HepG2 (cell line): ENCODE data around the gene ATG13. TPM values are rescaled to one million over a fixed set of nuclear protein-coding genes. Genes with fewer than 3 reads are reported as not detected.

ENCODE experiments used
- ATAC-seq: fragments of 200-7000 bp; cut with Tn5 transposase; 3 replicates; pipeline ENCODE4 v1.9.1; 2020; ENCODE audit warnings: mild to moderate bottlenecking, moderate library complexity
- BruUV-seq: library from RNA; stranded (reverse); fragments of 400-500 nt; replicated peaks from 2 replicates; lab custom pipeline; 2021; lab: Mats Ljungman, UMichigan
- CTCF ChIA-PET: fragments of 300-600 bp; formaldehyde crosslinking; extraction: SDS; loops from one replicate; lab custom pipeline; 2021; ENCODE audit warnings: low total read pairs, inconsistent platforms, low intra/inter-chr PET ratio; lab: Yijun Ruan, JAX
- POLR2A ChIA-PET: fragments of 350-600 bp; sonication (Branson Sonifier 250); formaldehyde crosslinking; loops from one replicate; lab custom pipeline; 2020; ENCODE audit warnings: antibody characterized with exemption, inconsistent platforms; lab: Yijun Ruan, JAX
- DNase-seq: peaks from one replicate; pipeline ENCODE4 v3.0.0-alpha.2; 2015; ENCODE audit warnings: low spot score
- FAIRE-seq: peaks from 3 replicates; lab custom pipeline; 2011; peaks lifted over from hg19 to GRCh38; lab: Jason Lieb, UNC
- H2AFZ ChIP-seq: one replicate; pipeline ENCODE4 v1.6.1; 2011; ENCODE audit warnings: low read length, inconsistent platforms
- H3K27ac ChIP-seq: fragments of 300-600 bp; 3 replicates; pipeline ENCODE4 v1.8.0; 2011; ENCODE audit warnings: mixed run types, mild to moderate bottlenecking, mixed read lengths, low read length, inconsistent platforms; ENCODE audit not compliant: insufficient read depth; ENCODE audit errors: extremely low read length
- H3K27me3 ChIP-seq, 2 experiments: fragments of 200-600 bp in 1 of 2; 2 replicates in 1 of 2; 3 replicates in 1 of 2; pipeline versions ENCODE4 v1.6.0 to v1.8.0; 2011; ENCODE audit warnings: low read length in 2 of 2, mild to moderate bottlenecking in 2 of 2, moderate library complexity in 2 of 2, inconsistent platforms in 1 of 2; ENCODE audit not compliant: insufficient read depth in 2 of 2, control insufficient read depth in 1 of 2
- H3K36me3 ChIP-seq, 2 experiments: fragments of 200-600 bp in 1 of 2; replicated peaks in 1 of 2; 2 replicates in 1 of 2; 3 replicates in 1 of 2; pipeline versions ENCODE4 v1.5.1 to v1.8.0; 2011; ENCODE audit warnings: low read length in 2 of 2, inconsistent platforms in 1 of 2; ENCODE audit not compliant: insufficient read depth in 2 of 2, control insufficient read depth in 1 of 2
- H3K4me1 ChIP-seq: 2 replicates; pipeline ENCODE4 v1.5.1; 2012; ENCODE audit warnings: low read length, inconsistent platforms; ENCODE audit not compliant: insufficient read depth
- H3K4me2 ChIP-seq: 2 replicates; pipeline ENCODE4 v1.6.0; 2011; ENCODE audit warnings: low read depth, low read length, inconsistent platforms
- H3K4me3 ChIP-seq, 3 experiments: fragments of 200-600 bp in 1 of 3; sonication (generic), shearing (Covaris generic) in 1 of 3; replicated peaks in 1 of 3; 2 replicates each; pipeline ENCODE4 v1.5.1; 2011 to 2016; ENCODE audit warnings: low read length in 3 of 3, inconsistent platforms in 2 of 3, low read depth in 2 of 3, mild to moderate bottlenecking in 2 of 3, control low read depth in 1 of 3, mixed read lengths in 1 of 3; ENCODE audit not compliant: insufficient read depth in 1 of 3
- H3K79me2 ChIP-seq: one replicate; pipeline ENCODE4 v1.6.1; 2011; ENCODE audit warnings: low read length, inconsistent platforms; ENCODE audit not compliant: insufficient read depth
- H3K9ac ChIP-seq: 2 replicates; pipeline ENCODE4 v1.6.0; 2011; ENCODE audit warnings: mild to moderate bottlenecking, low read depth, low read length, inconsistent platforms; ENCODE audit not compliant: insufficient read depth
- H3K9me3 ChIP-seq: 2 replicates; pipeline ENCODE4 v1.5.1; 2012; ENCODE audit warnings: mild to moderate bottlenecking, low read length
- H4K20me1 ChIP-seq: 2 replicates; pipeline ENCODE4 v1.6.0; 2011; ENCODE audit warnings: inconsistent platforms, mild to moderate bottlenecking, low read length, moderate library complexity; ENCODE audit not compliant: insufficient read depth
- U2AF2 ChIP-seq: fragments of 200-400 bp; formaldehyde crosslinking; IDR thresholded peaks from 2 replicates; pipeline ENCODE4 v1.6.1; 2017; ENCODE audit warnings: low read depth, mild to moderate bottlenecking, low read length
- ZFP91 ChIP-seq: sonication (generic); formaldehyde crosslinking; IDR thresholded peaks from 2 replicates; pipeline ENCODE4 v1.9.0; 2022; ENCODE audit warnings: missing genetic modification reagents, mild to moderate bottlenecking, borderline replicate concordance
- ZNF784 ChIP-seq: sonication (generic); formaldehyde crosslinking; IDR thresholded peaks from 2 replicates; pipeline ENCODE4 v1.5.1; 2020; ENCODE audit warnings: missing genetic modification reagents, mild to moderate bottlenecking, borderline replicate concordance
- WGBS: methylation state at CpG from one replicate; pipeline ENCODE4 v1.1.6; 2017; ENCODE audit warnings: low lambda C conversion rate; 5-methylcytosine and 5-hydroxymethylcytosine counted together
- in situ Hi-C: cut with HindIII; loops from 2 replicates; pipeline ENCODE4 v1.10.0; 2017; ENCODE audit warnings: low pct_unique_long_range_greater_than_20kb; ENCODE audit not compliant: extremely low pct_ligation_motif_present
- intact Hi-C: fragments of 100-400 bp; cut with micrococcal nuclease; formaldehyde crosslinking; loops from one replicate; pipeline ENCODE4 v1.10.0; 2022; ENCODE audit not compliant: unreplicated experiment
- polyA plus RNA-seq, 8 experiments: library from polyadenylated mRNA; depleted of rRNA in 3 of 8; stranded (reverse) in 7 of 8; unstranded in 1 of 8; fragments of >200 nt; fragmentation: Illumina TruSeq in 4 of 8; extraction: Trizol in 4 of 8; gene quantifications; 2 replicates each; pipeline versions ENCODE4 v1.2.1 to v1.2.3, GENCODE V29; 2011 to 2016; ENCODE audit warnings: low read depth in 4 of 8, missing spikeins in 1 of 8, mixed read lengths in 1 of 8; ENCODE audit not compliant: insufficient read depth in 1 of 8
- total RNA-seq, 5 experiments: library from RNA; depleted of rRNA; stranded (reverse); fragments of >200 nt; fragmentation: Illumina TruSeq; extraction: Trizol; gene quantifications; 2 replicates each; pipeline ENCODE4 v1.2.3, GENCODE V29; 2016; ENCODE audit warnings: low read depth in 1 of 5

ATG13 gene
- total and polyA plus RNA-seq, 2 of the 13 experiments (the other 11 are each of a cell fraction or from before 2014, with no cell fraction given), result 55.0 to 77.3 TPM

GRCh38 chr11:46694607-46695006, 77.3 kb downstream of the ATG13 start:
- Histone ChIP-seq H3K9ac (peak overlapping the region; percentile 23; the same call in 1 of the 2 replicates), H4K20me1 (no peaks in the 10 kb centered on the region), H3K4me1 (peaks cover 84% of the 10 kb centered on the region), H3K27ac (peak overlapping the region; percentile 60), H3K79me2 (peaks cover 13% of the 10 kb centered on the region), H2AFZ (no peak overlapping the region), H3K27me3 (no peaks in the 10 kb centered on the region), H3K4me2 (no peak overlapping the region), H3K36me3 (peaks cover 4 to 17% of the 10 kb centered on the region in 2 experiments; a peak in 4 of 5 replicates), H3K4me3 (no peak overlapping the region), H3K9me3 (no peaks in the 10 kb centered on the region)
- ChIA-PET CTCF (no interaction called here), POLR2A (interaction anchor here (2.5 to 3.6 kb wide), 2 partner anchors 25 to 49 kb away, joined by 9 to 29 read pairs; partner anchors contain the start of gene F2)
- intact Hi-C loops (no loop called here), in situ Hi-C loops (loop anchor here (5.0 kb wide), 1 partner anchor 33 kb away; no protein-coding TSS in a partner anchor)
- TF ChIP-seq U2AF2 (no peak), ZNF784 (0 out of 2 replicates have a peak, but pooled peaks have one; percentile 6), ZFP91 (0 out of 2 replicates have a peak, but pooled peaks have one; percentile 0)
- FAIRE-seq, result no peak
- BruUV-seq, result no TSS peak
- DNase-seq, result no peak
- 90% methylated on average over 4 of the region's 7 CpGs for WGBS
- ATAC-seq, result no peak
